Gastroesophageal sphincter (tissue), 3 donors: Measurements from ENCODE around the gene DGKG.

Experiments
- CTCF ChIP-seq, 4 experiments: fragments of 200-600 bp in 2 of 4; fragments of 450-650 bp in 2 of 4; sonication (generic) in 1 of 4; IDR thresholded peaks; one replicate each; pipeline ENCODE4 v1.5.1; 2017 to 2019; ENCODE audit warnings: antibody characterized with exemption in 4 of 4, mild to moderate bottlenecking in 2 of 4, moderate library complexity in 2 of 4
- EP300 ChIP-seq: sonication (generic); formaldehyde crosslinking; IDR thresholded peaks from one replicate; pipeline ENCODE4 v1.6.1; 2017; ENCODE audit warnings: antibody characterized with exemption, mild to moderate bottlenecking
- POLR2A ChIP-seq, 2 donors: fragments of 450-650 bp; IDR thresholded peaks; one replicate each; pipeline ENCODE4 v1.6.1; 2017; ENCODE audit warnings: antibody characterized with exemption in 2 of 2, mild to moderate bottlenecking in 2 of 2, moderate library complexity in 1 of 2
- POLR2AphosphoS5 ChIP-seq: sonication (generic); formaldehyde crosslinking; IDR thresholded peaks from one replicate; pipeline ENCODE4 v1.6.1; 2017; ENCODE audit warnings: antibody characterized with exemption

GRCh38 chr3:186220911-186221645, 141.0 kb downstream of the DGKG start:
- TF ChIP-seq CTCF (IDR thresholded peaks at IDR 0.05) (peak in 1 of 4 experiments; percentile 25), EP300 (no peak), POLR2A (IDR thresholded peaks at IDR 0.05) (no peak), POLR2AphosphoS5 (no peak)
